ENCODE data around the gene SUPT20HL2. TPM values are rescaled to one million over a fixed set of nuclear protein-coding genes. Genes with fewer than 3 reads are reported as not detected.

SUPT20HL2 gene
- total RNA-seq: not detected in 2 replicates

DNA sequence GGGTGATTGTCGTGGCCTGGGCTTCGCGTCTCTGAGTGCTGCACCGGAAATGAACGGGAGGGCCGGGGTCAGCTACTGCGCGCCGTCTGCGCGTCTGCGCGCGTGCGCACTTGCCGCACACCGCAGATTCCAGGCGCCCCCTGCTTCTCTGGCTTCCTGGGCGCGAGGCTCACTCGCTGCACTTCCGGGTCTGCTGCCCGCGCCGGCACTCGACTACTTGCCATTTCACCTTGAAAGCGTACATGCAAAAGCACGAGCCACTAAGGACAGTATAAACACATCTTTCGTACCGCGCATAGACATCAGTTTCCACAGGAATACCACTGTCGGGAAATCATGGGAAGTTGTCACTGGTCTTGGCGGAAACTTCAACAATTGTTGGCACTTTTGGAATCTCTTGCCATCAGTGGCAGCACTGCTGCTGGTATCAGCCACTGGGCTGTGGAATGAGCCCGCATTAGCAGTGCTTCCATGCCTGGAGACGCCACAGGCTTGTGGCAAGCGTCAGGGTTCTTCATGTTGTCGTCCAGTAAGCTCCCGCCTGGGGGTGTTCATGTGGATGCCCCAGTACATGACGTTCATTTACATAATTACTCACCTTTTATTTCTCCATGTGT, at the start of gene SUPT20HL2:
TSS of gene SUPT20HL2 (minus strand) at position 51 of the 617 bp plus-strand sequence. CDS start 754 bp downstream, outside the sequence.

GRCh38 chrX:24360272-24360671, 46.4 kb upstream of the SUPT20HL2 start, which contains the start of gene SUPT20HL1:
Gene SUPT20HL1, plus strand, starts transcription at chrX:24360639. Its CDS starts 2,122 bp downstream, at chrX:24362761.

Other genes with a start within 250 kb of the SUPT20HL2 start
- 38.3 and 52.4 TPM in 2 replicates for gene ZFX, start 164.3 kb downstream of the SUPT20HL2 start, total RNA-seq
- under 0.01 TPM in 1 of 2 replicates, not detected in the other for gene SUPT20HL1, start 46.6 kb upstream of the SUPT20HL2 start, total RNA-seq
- gene PDK3, start 151.2 kb upstream of the SUPT20HL2 start, total RNA-seq: 10.9 and 24.0 TPM in 2 replicates